ENCODE results near the gene ECE1. TPM values are rescaled to one million over a fixed set of nuclear protein-coding genes. Genes with fewer than 3 reads are reported as not detected.

The ECE1 gene
- total and polyA plus RNA-seq, 9 of the 15 experiments (the other 6 are each of a cell fraction or from before 2014, with no cell fraction given) = 0.56 to 34.8 (median 11.0) TPM

DNA sequence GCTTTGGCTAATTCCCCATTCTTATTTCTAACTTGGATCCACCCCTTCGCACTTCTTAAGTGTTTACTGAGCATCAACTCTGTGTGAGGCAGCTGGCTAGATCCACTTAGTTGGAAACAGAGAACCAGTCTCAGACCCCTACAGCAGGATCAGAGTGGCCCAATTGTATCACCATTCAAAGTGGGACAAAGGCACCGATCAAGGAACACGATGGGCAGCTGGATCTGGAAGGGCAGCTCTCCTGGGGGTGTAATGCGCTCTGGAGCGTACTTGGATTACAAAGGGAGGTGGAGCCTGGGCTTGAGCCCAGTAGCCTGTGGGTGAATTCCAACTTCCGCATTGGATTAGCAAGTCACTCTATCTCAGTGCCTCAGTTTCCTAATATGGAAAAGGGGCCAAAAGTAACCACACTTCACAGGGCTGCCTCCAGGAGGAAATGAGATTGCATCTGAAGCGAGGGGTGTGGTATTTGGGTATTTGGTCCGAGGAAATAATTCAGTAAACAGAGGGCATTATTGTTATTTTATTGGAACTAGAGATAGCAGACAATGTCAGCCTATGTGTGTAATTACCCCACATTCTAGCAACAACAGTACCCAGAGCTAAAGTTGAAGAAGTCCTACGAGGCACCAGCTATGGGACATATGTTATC, 11.9 kb downstream of the ECE1 start:
- ChIA-PET CTCF (ENCODE audit: low intra/inter-chr PET ratio) (no interaction called here), POLR2A (interaction anchor here (0.5 kb wide), 1 partner anchor 39 kb away, joined by 3 read pairs; no protein-coding TSS in a partner anchor)
- H3K4me1 ChIP-seq (replicated peaks in 1 of 2; ENCODE audit: control insufficient read depth in 2 of 2, insufficient read depth in 2 of 2, low read length in 2 of 2) = peaks cover 9 to 17% of the 10 kb centered on the region in 2 experiments; a peak in 4 of 5 replicates
- BruUV-seq (replicated peaks) = no TSS peak
- no peak overlapping the region for H3K4me3 ChIP-seq
- no peak overlapping the region for H2AFZ ChIP-seq (ENCODE audit: low read depth, low read length)
- no peaks in the 10 kb centered on the region for H3K9me1 ChIP-seq (ENCODE audit: control insufficient read depth, insufficient read depth, low read length)
- no peaks in the 10 kb centered on the region for H3K79me2 ChIP-seq (ENCODE audit: control insufficient read depth, insufficient read depth, low read length)
- TF ChIP-seq MLLT1 (IDR thresholded peaks at IDR 0.05) = no peak
- no peak for TF ChIP-seq MCM5 (IDR thresholded peaks at IDR 0.05; ENCODE audit: low read depth)
- no peak for TF ChIP-seq ZNF280A (IDR thresholded peaks at IDR 0.05; ENCODE audit: low read depth, partially characterized antibody)
- no peak for TF ChIP-seq ZNF57 (CRISPR knock-in tag; IDR thresholded peaks at IDR 0.05)
- no peak for TF ChIP-seq NONO (IDR thresholded peaks at IDR 0.05; ENCODE audit: low read depth in 2 of 2, low read length in 1 of 2)
- no peak for TF ChIP-seq KLF6 (CRISPR knock-in tag; IDR thresholded peaks at IDR 0.05; ENCODE audit: borderline replicate concordance)
- TF ChIP-seq RFX5 (IDR thresholded peaks at IDR 0.05; ENCODE audit: low read depth, low read length) = no peak
- no peak for TF ChIP-seq BMI1 (IDR thresholded peaks at IDR 0.05; ENCODE audit: low read length)
- no peak for TF ChIP-seq CTBP1 (IDR thresholded peaks at IDR 0.05; ENCODE audit: borderline replicate concordance)
- TF ChIP-seq ZNF41 (CRISPR knock-in tag; conservative IDR thresholded peaks at IDR 0.05) = no peak
- no peak for TF ChIP-seq ZNF707 (CRISPR knock-in tag; conservative IDR thresholded peaks at IDR 0.05)
- TF ChIP-seq ZNF175 (CRISPR knock-in tag; IDR thresholded peaks at IDR 0.05; ENCODE audit: low read depth) = no peak
- TF ChIP-seq ZNF140 (CRISPR knock-in tag; IDR thresholded peaks at IDR 0.05) = no peak
- TF ChIP-seq POLR2G (IDR thresholded peaks at IDR 0.05; ENCODE audit: low read depth, low read length) = no peak
- no peak for TF ChIP-seq ZBTB2 (IDR thresholded peaks at IDR 0.05)
- DNase-seq (ENCODE audit: extremely low read depth in 1 of 4, low spot score in 3 of 4) = no peak
- ATAC-seq = no peak
- in situ Hi-C loops (cut with MboI) = no loop called here
- H4K20me1 ChIP-seq (replicated peaks; ENCODE audit: control insufficient read depth, insufficient read depth, low read length) = no peaks in the 10 kb centered on the region; the same call in 1 of the 2 replicates
- intact Hi-C loops (cut with micrococcal nuclease) = no loop called here
- no peaks in the 10 kb centered on the region; a peak in 1 of 5 replicates for H3K27me3 ChIP-seq (ENCODE audit: control insufficient read depth in 2 of 2, insufficient read depth in 2 of 2, low read length in 2 of 2)
- no peak overlapping the region for H3K27ac ChIP-seq (ENCODE audit: extremely low read depth, low read depth, low read length)
- no peaks in the 10 kb centered on the region for H3K36me3 ChIP-seq (ENCODE audit: control insufficient read depth, insufficient read depth, low read length)
- FAIRE-seq = no peak
- WGBS (ENCODE audit: insufficient coverage, low coverage, missing lambda C conversion rate) = 75% methylated on average over 9 of the region's 9 CpGs
- H3K9me3 ChIP-seq (replicated peaks; ENCODE audit: control insufficient read depth, insufficient read depth, low read depth, low read length) = no peaks in the 10 kb centered on the region
- no peak overlapping the region for H3K4me2 ChIP-seq (ENCODE audit: insufficient read depth, low read length)
- no peak overlapping the region for H3K9ac ChIP-seq (ENCODE audit: insufficient read depth in 1 of 2, low read depth in 2 of 2, low read length in 2 of 2)
